ENCODE results near the gene GH1. TPM values are rescaled to one million over a fixed set of nuclear protein-coding genes. Genes with fewer than 3 reads are reported as not detected.
"Not testable (repeated sequence)": the region's sequence is repeated elsewhere in the genome, so short reads cannot be mapped to it uniquely, and the experiment has no call there.

Gene GH1
- polyA plus RNA-seq, 2 of the 4 experiments (the other 2 are of a cell fraction), result not detected

- H3K4me1 ChIP-seq; H3K4me2 ChIP-seq; H3K27ac ChIP-seq; FAIRE-seq; POLR2A ChIA-PET; H3K4me3 ChIP-seq; DNase-seq (ENCODE audit: low read depth in 1 of 2, low spot score in 1 of 2); H3K9me3 ChIP-seq: not testable (repeated sequence)
- peak in 1 of 2 experiments; percentile 21; a peak in 1 of 5 replicates for TF ChIP-seq RAD21 (conservative IDR thresholded peaks at IDR 0.05 in 1 of 2, IDR thresholded peaks at IDR 0.05 in 1 of 2)
- TF ChIP-seq CTCF (IDR thresholded peaks at IDR 0.05), result peak; percentile 12
- ATAC-seq, result peak in 1 of 2 experiments; percentile 64; a peak in 3 of 6 replicates
- 43% methylated on average over 11 of the region's 11 CpGs for WGBS (ENCODE audit: missing lambda C conversion rate)
- CTCF ChIA-PET, result interaction anchor here (0.6 to 6.9 kb wide), 5 partner anchors 12 to 141 kb away, joined by 4 to 80 read pairs (median 20); partner anchors contain the start of genes GH1 and GH2
These were observed 26.2 kb downstream of the GH1 start for GRCh38 chr17:63892316-63893037.

GRCh38 chr17:63889026-63889848, 29.4 kb downstream of the GH1 start:
- H3K27ac ChIP-seq, POLR2A ChIA-PET, H3K4me1 ChIP-seq, H3K9me3 ChIP-seq, H3K4me3 ChIP-seq: not testable (repeated sequence)
- FAIRE-seq (peak; percentile 79), DNase-seq (ENCODE audit: low read depth in 1 of 2, low spot score in 1 of 2) (peak in 1 of 2 experiments; percentile 42), ATAC-seq (peak; percentile 86 to 93)
- WGBS (ENCODE audit: missing lambda C conversion rate), result 11% methylated on average over 13 of the region's 13 CpGs
- H3K4me2 ChIP-seq, result 0 out of 3 replicates have a peak overlapping the region, but pooled peaks have one; percentile 32
- CTCF ChIA-PET, result interaction anchor here (0.6 to 6.9 kb wide), 32 partner anchors 9 to 539 kb away, joined by 3 to 80 read pairs (median 5); partner anchors contain the start of genes CSHL1, GH1, GH2 and TEX2
- TF ChIP-seq RAD21 (conservative IDR thresholded peaks at IDR 0.05 in 1 of 2, IDR thresholded peaks at IDR 0.05 in 1 of 2), result peak; percentile 19 to 21; a peak in 2 of 5 replicates
- peak; percentile 51 for TF ChIP-seq CTCF (IDR thresholded peaks at IDR 0.05)

GRCh38 chr17:63885119-63885518, 33.5 kb downstream of the GH1 start:
- ATAC-seq, result not testable (repeated sequence)

GRCh38 chr17:63882626-63883126, 36.0 kb downstream of the GH1 start:
- TF ChIP-seq RAD21 (conservative IDR thresholded peaks at IDR 0.05 in 1 of 2, IDR thresholded peaks at IDR 0.05 in 1 of 2), result 0 out of 5 replicates have a peak, but pooled peaks of 1 of the 2 experiments have one; percentile 4
- H3K4me2 ChIP-seq, result peak overlapping the region; percentile 37; the same call in 1 of the 3 replicates
- peak in 1 of 2 experiments; percentile 21 for DNase-seq (ENCODE audit: low read depth in 1 of 2, low spot score in 1 of 2)
- CTCF ChIA-PET, result interaction anchor here (0.6 to 4.4 kb wide), 17 partner anchors 14 to 537 kb away, joined by 3 to 56 read pairs (median 3); partner anchors contain the start of gene GH1
- H3K4me1 ChIP-seq, H3K9me3 ChIP-seq, H3K4me3 ChIP-seq, FAIRE-seq, H3K27ac ChIP-seq: not testable (repeated sequence)
- WGBS (ENCODE audit: missing lambda C conversion rate), result 54% methylated on average over 9 of the region's 9 CpGs
- POLR2A ChIA-PET, result interaction anchor here (0.6 kb wide), 1 partner anchor 631 kb away, joined by 3 read pairs; no protein-coding TSS in a partner anchor
- ATAC-seq, result peak in 1 of 2 experiments; percentile 41; a peak in 3 of 6 replicates

More at GRCh38 chr17:63885119-63885518, 33.5 kb downstream of the GH1 start:
- H3K4me1 ChIP-seq; POLR2A ChIA-PET; H3K4me3 ChIP-seq; H3K9me3 ChIP-seq; H3K4me2 ChIP-seq; DNase-seq (ENCODE audit: low read depth in 1 of 2, low spot score in 1 of 2); H3K27ac ChIP-seq; FAIRE-seq: not testable (repeated sequence)
- WGBS (ENCODE audit: missing lambda C conversion rate), result 76% methylated on average over 11 of the region's 11 CpGs
- CTCF ChIA-PET, result interaction anchor here (0.7 to 1.4 kb wide), 4 partner anchors 18 to 141 kb away, joined by 3 to 4 read pairs (median 3); no protein-coding TSS in a partner anchor

Data from A549 (cell line).